ENCODE data around the gene RGS4.

DNA sequence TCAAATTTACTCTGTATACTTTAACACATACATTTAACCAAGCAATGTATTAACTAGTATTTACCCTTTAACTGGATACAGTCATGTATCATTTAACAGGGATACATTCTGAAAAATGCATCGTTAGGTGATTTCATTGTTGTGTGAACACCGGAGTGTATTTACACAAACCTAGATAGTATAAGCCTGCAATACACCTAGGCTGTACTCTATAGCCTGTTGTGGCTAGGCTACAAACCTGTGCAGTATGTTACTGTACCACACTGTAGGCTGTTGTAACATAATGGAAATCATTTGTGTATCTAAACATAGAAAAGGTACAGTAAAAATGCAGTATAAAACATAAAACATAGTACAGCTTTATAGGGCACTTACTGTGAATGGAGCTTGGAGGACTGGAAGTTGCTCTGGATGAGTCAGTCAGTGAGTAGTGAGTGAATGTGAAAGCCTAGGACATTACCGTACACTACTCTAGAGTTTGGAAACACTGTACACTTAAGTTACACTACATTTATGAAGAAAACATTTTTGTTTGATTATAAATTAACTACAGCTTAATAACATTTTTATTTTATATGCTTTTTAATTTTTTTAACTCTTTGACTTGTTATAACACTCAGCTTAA lies 21.3 kb downstream of the RGS4 start:
- TF ChIP-seq, protein P1, sequence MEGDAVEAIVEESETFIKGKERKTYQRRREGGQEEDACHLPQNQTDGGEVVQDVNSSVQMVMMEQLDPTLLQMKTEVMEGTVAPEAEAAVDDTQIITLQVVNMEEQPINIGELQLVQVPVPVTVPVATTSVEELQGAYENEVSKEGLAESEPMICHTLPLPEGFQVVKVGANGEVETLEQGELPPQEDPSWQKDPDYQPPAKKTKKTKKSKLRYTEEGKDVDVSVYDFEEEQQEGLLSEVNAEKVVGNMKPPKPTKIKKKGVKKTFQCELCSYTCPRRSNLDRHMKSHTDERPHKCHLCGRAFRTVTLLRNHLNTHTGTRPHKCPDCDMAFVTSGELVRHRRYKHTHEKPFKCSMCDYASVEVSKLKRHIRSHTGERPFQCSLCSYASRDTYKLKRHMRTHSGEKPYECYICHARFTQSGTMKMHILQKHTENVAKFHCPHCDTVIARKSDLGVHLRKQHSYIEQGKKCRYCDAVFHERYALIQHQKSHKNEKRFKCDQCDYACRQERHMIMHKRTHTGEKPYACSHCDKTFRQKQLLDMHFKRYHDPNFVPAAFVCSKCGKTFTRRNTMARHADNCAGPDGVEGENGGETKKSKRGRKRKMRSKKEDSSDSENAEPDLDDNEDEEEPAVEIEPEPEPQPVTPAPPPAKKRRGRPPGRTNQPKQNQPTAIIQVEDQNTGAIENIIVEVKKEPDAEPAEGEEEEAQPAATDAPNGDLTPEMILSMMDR (IDR thresholded peaks at IDR 0.05): no peak
- no peak for TF ChIP-seq POLR2A (IDR thresholded peaks at IDR 0.05)

Data from heart left ventricle (tissue), 13 donors.